Fibroblast of lung (primary cell): ENCODE data around the gene NR4A1.

Source experiments
- EZH2 ChIP-seq: IDR thresholded peaks from 2 replicates; pipeline ENCODE4 v1.5.1; 2012; ENCODE audit warnings: low read length, control low read depth, mild to moderate bottlenecking; ENCODE audit errors: missing control alignments
- TF ChIP-seq, protein P1 (sequence below), 2 donors: IDR thresholded peaks in 1 of 2; conservative IDR thresholded peaks in 1 of 2; 1 replicate in 1 of 2; 2 replicates in 1 of 2; pipeline ENCODE4 v1.5.1; 2011 to 2012; ENCODE audit warnings: low read length in 2 of 2, control low read depth in 1 of 2, inconsistent platforms in 1 of 2, low read depth in 1 of 2, mild to moderate bottlenecking in 1 of 2

GRCh38 chr12:52027085-52027843, 24.0 kb upstream of the NR4A1 start:
- TF ChIP-seq, protein P1, sequence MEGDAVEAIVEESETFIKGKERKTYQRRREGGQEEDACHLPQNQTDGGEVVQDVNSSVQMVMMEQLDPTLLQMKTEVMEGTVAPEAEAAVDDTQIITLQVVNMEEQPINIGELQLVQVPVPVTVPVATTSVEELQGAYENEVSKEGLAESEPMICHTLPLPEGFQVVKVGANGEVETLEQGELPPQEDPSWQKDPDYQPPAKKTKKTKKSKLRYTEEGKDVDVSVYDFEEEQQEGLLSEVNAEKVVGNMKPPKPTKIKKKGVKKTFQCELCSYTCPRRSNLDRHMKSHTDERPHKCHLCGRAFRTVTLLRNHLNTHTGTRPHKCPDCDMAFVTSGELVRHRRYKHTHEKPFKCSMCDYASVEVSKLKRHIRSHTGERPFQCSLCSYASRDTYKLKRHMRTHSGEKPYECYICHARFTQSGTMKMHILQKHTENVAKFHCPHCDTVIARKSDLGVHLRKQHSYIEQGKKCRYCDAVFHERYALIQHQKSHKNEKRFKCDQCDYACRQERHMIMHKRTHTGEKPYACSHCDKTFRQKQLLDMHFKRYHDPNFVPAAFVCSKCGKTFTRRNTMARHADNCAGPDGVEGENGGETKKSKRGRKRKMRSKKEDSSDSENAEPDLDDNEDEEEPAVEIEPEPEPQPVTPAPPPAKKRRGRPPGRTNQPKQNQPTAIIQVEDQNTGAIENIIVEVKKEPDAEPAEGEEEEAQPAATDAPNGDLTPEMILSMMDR (conservative IDR thresholded peaks at IDR 0.05 in 1 of 2, IDR thresholded peaks at IDR 0.05 in 1 of 2; ENCODE audit: low read depth in 1 of 2, low read length in 2 of 2): no peak
- no peak for TF ChIP-seq EZH2
